ENCODE results near the gene OMG.
"Not testable (repeated sequence)": the region's sequence is repeated elsewhere in the genome, so short reads cannot be mapped to it uniquely, and the experiment has no call there.

OMG gene, protein sequence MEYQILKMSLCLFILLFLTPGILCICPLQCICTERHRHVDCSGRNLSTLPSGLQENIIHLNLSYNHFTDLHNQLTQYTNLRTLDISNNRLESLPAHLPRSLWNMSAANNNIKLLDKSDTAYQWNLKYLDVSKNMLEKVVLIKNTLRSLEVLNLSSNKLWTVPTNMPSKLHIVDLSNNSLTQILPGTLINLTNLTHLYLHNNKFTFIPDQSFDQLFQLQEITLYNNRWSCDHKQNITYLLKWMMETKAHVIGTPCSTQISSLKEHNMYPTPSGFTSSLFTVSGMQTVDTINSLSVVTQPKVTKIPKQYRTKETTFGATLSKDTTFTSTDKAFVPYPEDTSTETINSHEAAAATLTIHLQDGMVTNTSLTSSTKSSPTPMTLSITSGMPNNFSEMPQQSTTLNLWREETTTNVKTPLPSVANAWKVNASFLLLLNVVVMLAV

DNA sequence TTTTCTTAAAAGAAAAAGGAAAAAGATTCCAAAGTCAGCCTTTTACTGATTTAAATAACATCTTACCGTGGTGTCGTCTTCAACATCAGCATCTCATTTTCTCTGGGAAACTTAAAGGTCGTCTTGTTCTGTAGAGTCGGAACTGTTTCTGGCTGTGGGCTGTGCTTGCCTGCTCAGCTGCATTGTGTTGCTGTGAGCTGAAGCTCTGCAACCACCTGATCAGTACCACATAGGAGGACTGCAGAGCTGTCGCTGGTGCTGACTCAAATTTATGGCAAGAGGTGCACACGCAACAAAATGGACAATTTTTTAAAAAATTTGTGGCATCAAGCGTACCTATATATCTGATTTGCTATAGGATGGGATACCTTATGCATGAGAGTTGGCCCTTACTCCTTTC, at the start of gene OMG:
Gene OMG (minus strand): TSS at position 150 of the 400 bp plus-strand sequence. CDS start 908 bp downstream, outside the sequence.
- Histone ChIP-seq H3K27me3 (replicated peaks; ENCODE audit: control insufficient read depth, insufficient read depth, low read length) (no peaks in the 10 kb centered on the region), H3K9ac (ENCODE audit: low read length) (no peak within 1 kb of the TSS), H3K9me3 (ENCODE audit: control insufficient read depth, low read length) (no peaks in the 10 kb centered on the region), H3K36me3 (ENCODE audit: control insufficient read depth, insufficient read depth, low read length, severe bottlenecking) (no peaks in the 10 kb centered on the region), H3K4me1 (ENCODE audit: control insufficient read depth, insufficient read depth, low read length) (peaks cover 23% of the 10 kb centered on the region), H3K4me3 (ENCODE audit: low read length) (no peak within 1 kb of the TSS)
- no peak for DNase-seq (ENCODE audit: low read depth)

DNA sequence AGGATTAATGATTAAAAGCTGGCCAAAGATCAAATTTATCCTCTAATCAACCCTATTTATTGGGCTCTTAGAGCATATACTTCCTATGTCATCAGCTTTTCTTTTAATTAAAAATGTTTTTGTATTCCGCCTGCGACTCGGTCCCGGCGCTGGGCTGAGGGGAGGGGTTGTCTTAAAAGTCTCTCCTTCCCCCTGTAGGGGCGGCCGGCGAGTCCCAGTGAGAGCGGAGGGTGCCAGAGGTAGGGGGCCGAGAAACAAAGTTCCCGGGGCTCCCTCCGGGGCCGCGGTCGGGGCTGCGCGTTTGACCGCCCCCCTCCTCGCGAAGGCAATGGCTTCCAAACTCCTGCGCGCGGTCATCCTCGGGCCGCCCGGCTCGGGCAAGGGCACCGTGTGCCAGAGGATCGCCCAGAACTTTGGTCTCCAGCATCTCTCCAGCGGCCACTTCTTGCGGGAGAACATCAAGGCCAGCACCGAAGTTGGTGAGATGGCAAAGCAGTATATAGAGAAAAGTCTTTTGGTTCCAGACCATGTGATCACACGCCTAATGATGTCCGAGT, 48.2 kb upstream of the OMG start:
- not testable (repeated sequence) for H3K27me3 ChIP-seq (replicated peaks; ENCODE audit: control insufficient read depth, insufficient read depth, low read length); H3K4me1 ChIP-seq (ENCODE audit: control insufficient read depth, insufficient read depth, low read length); H3K9ac ChIP-seq (ENCODE audit: low read length); H3K9me3 ChIP-seq (ENCODE audit: control insufficient read depth, low read length); DNase-seq (ENCODE audit: low read depth); H3K4me3 ChIP-seq (ENCODE audit: low read length)
- peaks cover 38% of the 10 kb centered on the region for H3K36me3 ChIP-seq (ENCODE audit: control insufficient read depth, insufficient read depth, low read length, severe bottlenecking)

DNA sequence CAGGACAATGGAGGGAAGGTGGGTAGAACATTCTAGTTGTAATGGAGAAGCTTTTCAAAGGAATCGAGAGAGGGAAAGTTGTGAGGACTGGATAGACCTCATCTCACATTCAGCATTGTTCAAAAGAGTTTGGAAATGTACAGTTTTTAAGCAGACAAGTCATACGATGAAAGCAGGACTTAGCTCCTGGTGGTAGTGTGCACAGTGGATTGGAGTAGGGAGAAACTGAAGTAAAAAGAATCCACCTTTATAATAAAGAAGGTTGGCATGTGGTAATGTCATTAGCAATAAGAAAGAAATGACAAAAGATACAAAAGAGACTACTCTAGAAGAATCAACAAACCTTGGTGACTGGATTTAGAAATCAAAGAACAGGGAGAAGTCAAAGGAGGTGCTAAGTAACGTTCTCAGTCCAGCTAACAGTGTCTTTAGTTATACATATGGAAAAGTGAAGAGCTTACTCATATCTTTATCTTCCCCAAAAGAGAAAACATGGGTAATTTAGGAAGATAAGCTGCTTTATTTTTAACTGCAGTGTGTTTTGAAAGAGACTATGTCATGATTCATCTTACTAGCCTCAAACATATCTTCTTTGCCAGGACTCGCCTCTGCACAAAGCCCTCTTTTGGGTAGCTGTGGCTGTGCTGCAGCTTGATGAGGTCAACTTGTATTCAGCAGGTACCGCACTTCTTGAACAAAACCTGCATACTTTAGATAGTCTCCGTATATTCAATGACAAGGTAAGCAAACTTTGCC, 43.0 kb upstream of the OMG start:
- H3K27me3 ChIP-seq (replicated peaks; ENCODE audit: control insufficient read depth, insufficient read depth, low read length), result no peaks in the 10 kb centered on the region
- peak; percentile 70 for DNase-seq (ENCODE audit: low read depth)
- H3K4me1 ChIP-seq (ENCODE audit: control insufficient read depth, insufficient read depth, low read length), result peaks cover 14% of the 10 kb centered on the region
- peak overlapping the region; percentile 39 for H3K9ac ChIP-seq (ENCODE audit: low read length)
- H3K36me3 ChIP-seq (ENCODE audit: control insufficient read depth, insufficient read depth, low read length, severe bottlenecking), result peaks cover 48% of the 10 kb centered on the region
- peak overlapping the region; percentile 1 for H3K4me3 ChIP-seq (ENCODE audit: low read length)
- H3K9me3 ChIP-seq (ENCODE audit: control insufficient read depth, low read length), result no peaks in the 10 kb centered on the region

- no peak overlapping the region for H3K9ac ChIP-seq (ENCODE audit: low read length)
- DNase-seq (ENCODE audit: low read depth), result peak; percentile 38
- no peak overlapping the region for H3K4me3 ChIP-seq (ENCODE audit: low read length)
- H3K27me3 ChIP-seq (replicated peaks; ENCODE audit: control insufficient read depth, insufficient read depth, low read length), result no peaks in the 10 kb centered on the region
- peaks cover 14% of the 10 kb centered on the region for H3K4me1 ChIP-seq (ENCODE audit: control insufficient read depth, insufficient read depth, low read length)
- H3K36me3 ChIP-seq (ENCODE audit: control insufficient read depth, insufficient read depth, low read length, severe bottlenecking), result peaks cover 21% of the 10 kb centered on the region
- H3K9me3 ChIP-seq (ENCODE audit: control insufficient read depth, low read length), result no peaks in the 10 kb centered on the region
Measured at GRCh38 chr17:31329221-31329620, 32.2 kb upstream of the OMG start.

DNA sequence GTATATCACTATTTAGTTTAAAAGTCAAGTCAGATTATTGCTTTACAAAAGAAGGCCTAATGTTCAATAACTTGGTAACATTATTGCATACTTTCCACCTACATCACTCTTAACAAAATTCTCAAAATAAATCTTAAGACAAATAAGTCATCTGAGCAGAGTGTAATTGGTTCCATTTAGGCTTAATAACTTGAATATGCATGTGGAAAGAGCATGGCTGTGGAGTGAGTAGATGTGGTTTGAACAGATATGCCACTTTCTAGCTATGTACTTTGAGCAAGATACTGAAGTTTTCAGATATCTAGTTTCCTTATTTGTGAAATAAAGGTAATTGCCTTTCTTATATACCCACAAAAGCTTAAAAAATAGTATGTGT, 31.1 kb upstream of the OMG start:
- H3K4me3 ChIP-seq (ENCODE audit: low read length), result no peak overlapping the region
- DNase-seq (ENCODE audit: low read depth), result peak; percentile 49
- H3K9ac ChIP-seq (ENCODE audit: low read length), result no peak overlapping the region
- no peaks in the 10 kb centered on the region for H3K9me3 ChIP-seq (ENCODE audit: control insufficient read depth, low read length)
- peaks cover 21% of the 10 kb centered on the region for H3K36me3 ChIP-seq (ENCODE audit: control insufficient read depth, insufficient read depth, low read length, severe bottlenecking)
- H3K27me3 ChIP-seq (replicated peaks; ENCODE audit: control insufficient read depth, insufficient read depth, low read length), result no peaks in the 10 kb centered on the region
- peaks cover 14% of the 10 kb centered on the region for H3K4me1 ChIP-seq (ENCODE audit: control insufficient read depth, insufficient read depth, low read length)

- no peak overlapping the region for H3K4me3 ChIP-seq (ENCODE audit: low read length)
- DNase-seq (ENCODE audit: low read depth), result peak; percentile 73
- no peak overlapping the region for H3K9ac ChIP-seq (ENCODE audit: low read length)
- peaks cover 21% of the 10 kb centered on the region for H3K36me3 ChIP-seq (ENCODE audit: control insufficient read depth, insufficient read depth, low read length, severe bottlenecking)
- no peaks in the 10 kb centered on the region for H3K9me3 ChIP-seq (ENCODE audit: control insufficient read depth, low read length)
- peaks cover 14% of the 10 kb centered on the region for H3K4me1 ChIP-seq (ENCODE audit: control insufficient read depth, insufficient read depth, low read length)
- no peaks in the 10 kb centered on the region for H3K27me3 ChIP-seq (replicated peaks; ENCODE audit: control insufficient read depth, insufficient read depth, low read length)
Measured at GRCh38 chr17:31327534-31328159, 30.6 kb upstream of the OMG start.

- H3K9ac ChIP-seq (ENCODE audit: low read length), result no peak overlapping the region
- H3K4me1 ChIP-seq (ENCODE audit: control insufficient read depth, insufficient read depth, low read length), result peaks cover 39% of the 10 kb centered on the region
- H3K36me3 ChIP-seq (ENCODE audit: control insufficient read depth, insufficient read depth, low read length, severe bottlenecking), result peaks cover 15% of the 10 kb centered on the region
- no peak overlapping the region for H3K4me3 ChIP-seq (ENCODE audit: low read length)
- H3K9me3 ChIP-seq (ENCODE audit: control insufficient read depth, low read length), result no peaks in the 10 kb centered on the region
- no peaks in the 10 kb centered on the region for H3K27me3 ChIP-seq (replicated peaks; ENCODE audit: control insufficient read depth, insufficient read depth, low read length)
- DNase-seq (ENCODE audit: low read depth), result no peak
Measured at GRCh38 chr17:31323551-31323950, 26.5 kb upstream of the OMG start.

DNA sequence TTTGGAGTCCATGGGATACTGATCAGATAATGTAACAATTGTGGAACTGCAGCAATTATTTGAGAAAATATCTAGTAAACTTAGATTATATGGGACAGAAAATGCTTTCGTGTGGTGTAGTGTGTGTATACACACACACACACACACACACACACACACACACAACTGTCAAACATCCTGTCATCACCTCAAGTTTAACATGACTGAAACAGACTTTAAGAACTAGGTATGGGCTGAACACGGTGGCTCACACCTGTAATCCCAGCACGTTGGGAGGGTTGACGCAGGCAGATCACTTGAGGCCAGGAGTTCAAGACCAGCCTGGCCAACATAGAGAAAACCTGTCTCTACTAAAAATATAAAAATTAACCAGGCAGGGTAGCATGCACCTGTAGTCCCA, 24.9 kb upstream of the OMG start:
- DNase-seq (ENCODE audit: low read depth), result no peak
- Histone ChIP-seq H3K4me1 (ENCODE audit: control insufficient read depth, insufficient read depth, low read length) (peaks cover 35% of the 10 kb centered on the region), H3K4me3 (ENCODE audit: low read length) (no peak overlapping the region), H3K9ac (ENCODE audit: low read length) (no peak overlapping the region), H3K27me3 (replicated peaks; ENCODE audit: control insufficient read depth, insufficient read depth, low read length) (no peaks in the 10 kb centered on the region), H3K36me3 (ENCODE audit: control insufficient read depth, insufficient read depth, low read length, severe bottlenecking) (peaks cover 10% of the 10 kb centered on the region), H3K9me3 (ENCODE audit: control insufficient read depth, low read length) (no peaks in the 10 kb centered on the region)

- Histone ChIP-seq H3K4me3 (ENCODE audit: low read length) (peak within 1 kb of the TSS; percentile 39), H3K36me3 (ENCODE audit: control insufficient read depth, insufficient read depth, low read length, severe bottlenecking) (peaks cover 8% of the 10 kb centered on the region), H3K9ac (ENCODE audit: low read length) (peak within 1 kb of the TSS; percentile 41), H3K9me3 (ENCODE audit: control insufficient read depth, low read length) (no peaks in the 10 kb centered on the region), H3K4me1 (ENCODE audit: control insufficient read depth, insufficient read depth, low read length) (peaks cover 35% of the 10 kb centered on the region), H3K27me3 (replicated peaks; ENCODE audit: control insufficient read depth, insufficient read depth, low read length) (no peaks in the 10 kb centered on the region)
- DNase-seq (ENCODE audit: low read depth), result peak; percentile 56
Measured at GRCh38 chr17:31321481-31321880, 24.4 kb upstream of the OMG start, which contains the start of gene EVI2A. Gene EVI2A (minus strand): TSS chr17:31321622. CDS start chr17:31319013, 2,609 bp downstream.

- H3K27me3 ChIP-seq (replicated peaks; ENCODE audit: control insufficient read depth, insufficient read depth, low read length), result no peaks in the 10 kb centered on the region
- DNase-seq (ENCODE audit: low read depth), result peak; percentile 26
- peaks cover 35% of the 10 kb centered on the region for H3K4me1 ChIP-seq (ENCODE audit: control insufficient read depth, insufficient read depth, low read length)
- H3K9ac ChIP-seq (ENCODE audit: low read length), result peak overlapping the region; percentile 41
- H3K9me3 ChIP-seq (ENCODE audit: control insufficient read depth, low read length), result no peaks in the 10 kb centered on the region
- H3K36me3 ChIP-seq (ENCODE audit: control insufficient read depth, insufficient read depth, low read length, severe bottlenecking), result peaks cover under 1% of the 10 kb centered on the region
- peak overlapping the region; percentile 39 for H3K4me3 ChIP-seq (ENCODE audit: low read length)
Measured at GRCh38 chr17:31320791-31321190, 23.8 kb upstream of the OMG start.

- peak overlapping the region; percentile 39 for H3K4me3 ChIP-seq (ENCODE audit: low read length)
- no peak for DNase-seq (ENCODE audit: low read depth)
- no peak overlapping the region for H3K9ac ChIP-seq (ENCODE audit: low read length)
- H3K9me3 ChIP-seq (ENCODE audit: control insufficient read depth, low read length), result no peaks in the 10 kb centered on the region
- H3K36me3 ChIP-seq (ENCODE audit: control insufficient read depth, insufficient read depth, low read length, severe bottlenecking), result no peaks in the 10 kb centered on the region
- H3K27me3 ChIP-seq (replicated peaks; ENCODE audit: control insufficient read depth, insufficient read depth, low read length), result no peaks in the 10 kb centered on the region
- H3K4me1 ChIP-seq (ENCODE audit: control insufficient read depth, insufficient read depth, low read length), result peaks cover 35% of the 10 kb centered on the region
Measured at GRCh38 chr17:31320241-31320640, 23.2 kb upstream of the OMG start.

Measured in adipocyte (in vitro differentiated cells).